Measurements from ENCODE around the gene ZNF626. TPM values are rescaled to one million over a fixed set of nuclear protein-coding genes. Genes with fewer than 3 reads are reported as not detected.

The ZNF626 gene
- total and polyA plus RNA-seq, 2 of the 4 experiments (the other 2 are of a cell fraction) = 1.6 to 3.2 TPM

GRCh38 chr19:20669263-20669662, 7.9 kb upstream of the ZNF626 start:
- Histone ChIP-seq H3K23ac (ENCODE audit: low read depth, low read length) (no peak overlapping the region), H3K9me3 (ENCODE audit: control insufficient read depth, insufficient read depth, low read length) (peaks cover 13% of the 10 kb centered on the region), H3K4ac (ENCODE audit: low read depth, low read length) (no peak overlapping the region), H3K56ac (ENCODE audit: extremely low read depth, insufficient read depth, low read length) (no peak overlapping the region), H2BK15ac (ENCODE audit: low read depth, low read length) (no peak overlapping the region), H2BK5ac (ENCODE audit: low read depth, low read length, poor library complexity, severe bottlenecking) (no peak overlapping the region), H2AFZ (replicated peaks; ENCODE audit: low read length, poor library complexity) (no peak overlapping the region), H2AK5ac (ENCODE audit: low read depth, low read length) (no peak overlapping the region), H3K9me1 (ENCODE audit: insufficient read depth, low read length) (no peaks in the 10 kb centered on the region), H2AK9ac (replicated peaks; ENCODE audit: low read depth, low read length, poor library complexity) (no peak overlapping the region), H3K4me2 (ENCODE audit: low read depth, low read length) (no peak overlapping the region), H3K9ac (ENCODE audit: low read depth, low read length) (no peak overlapping the region), H4K91ac (ENCODE audit: insufficient read depth, low read depth, low read length) (no peak overlapping the region), H3K27me3 (ENCODE audit: control insufficient read depth, insufficient read depth, low read length) (no peaks in the 10 kb centered on the region), H3K79me1 (ENCODE audit: low read depth in 1 of 2, low read length in 2 of 2) (no peaks in the 10 kb centered on the region), H4K8ac (ENCODE audit: low read depth in 2 of 2, low read length in 2 of 2) (no peak overlapping the region), H3K4me3 (ENCODE audit: insufficient read depth, low read depth, low read length) (no peak overlapping the region), H4K5ac (ENCODE audit: low read depth, low read length) (no peak overlapping the region), H3K18ac (ENCODE audit: low read depth, low read length) (no peak overlapping the region), H3K4me1 (ENCODE audit: control insufficient read depth, insufficient read depth, low read length) (no peaks in the 10 kb centered on the region), H4K20me1 (ENCODE audit: insufficient read depth, low read length) (no peaks in the 10 kb centered on the region), H3K36me3 (ENCODE audit: control insufficient read depth, insufficient read depth, low read length) (no peaks in the 10 kb centered on the region), H2BK120ac (ENCODE audit: low read depth, low read length) (no peak overlapping the region), H3K14ac (replicated peaks; ENCODE audit: low read depth, low read length) (no peak overlapping the region), H3K27ac (ENCODE audit: insufficient read depth, low read length) (no peak overlapping the region), H2BK20ac (ENCODE audit: low read depth, low read length) (no peak overlapping the region)
- no peak for DNase-seq
- WGBS, 2 experiments (ENCODE audit: extremely low coverage in 2 of 2, insufficient read length in 1 of 2) = 60% methylated on average over 2 of the region's 9 CpGs; no CpG with 5 or more reads in 1 of the 2 experiments
- ATAC-seq (ENCODE audit: low read depth) = no peak
- TF ChIP-seq MAZ (IDR thresholded peaks at IDR 0.05; ENCODE audit: borderline replicate concordance, low read depth, low read length) = no peak
- TF ChIP-seq MAFK (IDR thresholded peaks at IDR 0.05; ENCODE audit: low read depth, low read length) = no peak
- TF ChIP-seq RFX5 (IDR thresholded peaks at IDR 0.05; ENCODE audit: low read depth, low read length) = no peak
- intact Hi-C loops (cut with micrococcal nuclease) (no loop called here), dilution Hi-C loops (cut with HindIII; ENCODE audit: low sequenced_read_pairs, unreplicated experiment) (no loop called here), in situ Hi-C loops (cut with MboI; ENCODE audit: low sequenced_read_pairs) (no loop called here)
- ChIA-PET CTCF (no interaction called here), POLR2A (ENCODE audit: unreplicated experiment) (no interaction called here)
- BruUV-seq (replicated peaks) = no TSS peak
